WERI-Rb-1 (cell line): ENCODE measurements around the gene SLC40A1.

Source experiments
- DNase-seq: peaks from one replicate; pipeline ENCODE4 v3.0.0-alpha.2; 2020
- H3K27ac ChIP-seq: fragments of 250-450 bp; sonication (Bioruptor Pico); 2 replicates; pipeline ENCODE4 v1.5.1; 2020; ENCODE audit warnings: mild to moderate bottlenecking, moderate library complexity
- H3K27me3 ChIP-seq: fragments of 250-450 bp; sonication (Bioruptor Pico); 2 replicates; pipeline ENCODE4 v1.5.1; 2021; ENCODE audit warnings: mild to moderate bottlenecking, low read depth, moderate library complexity; ENCODE audit not compliant: insufficient read depth, severe bottlenecking
- H3K36me3 ChIP-seq: fragments of 250-450 bp; sonication (Bioruptor Pico); 2 replicates; pipeline ENCODE4 v1.5.1; 2020; ENCODE audit warnings: mild to moderate bottlenecking, moderate library complexity
- H3K4me3 ChIP-seq: 2 replicates; pipeline ENCODE4 v1.5.1; 2011; ENCODE audit warnings: low read depth, mild to moderate bottlenecking, control low read depth, low read length
- H3K9me3 ChIP-seq: fragments of 250-450 bp; sonication (Bioruptor Pico); 2 replicates; pipeline ENCODE4 v1.5.1; 2021; ENCODE audit warnings: mild to moderate bottlenecking, moderate library complexity; ENCODE audit not compliant: severe bottlenecking
- TF ChIP-seq, protein P1 (sequence below): IDR thresholded peaks from 2 replicates; pipeline ENCODE4 v1.5.1; 2011; ENCODE audit warnings: low read depth, mild to moderate bottlenecking, control low read depth, inconsistent platforms, low read length

SLC40A1 gene

DNA sequence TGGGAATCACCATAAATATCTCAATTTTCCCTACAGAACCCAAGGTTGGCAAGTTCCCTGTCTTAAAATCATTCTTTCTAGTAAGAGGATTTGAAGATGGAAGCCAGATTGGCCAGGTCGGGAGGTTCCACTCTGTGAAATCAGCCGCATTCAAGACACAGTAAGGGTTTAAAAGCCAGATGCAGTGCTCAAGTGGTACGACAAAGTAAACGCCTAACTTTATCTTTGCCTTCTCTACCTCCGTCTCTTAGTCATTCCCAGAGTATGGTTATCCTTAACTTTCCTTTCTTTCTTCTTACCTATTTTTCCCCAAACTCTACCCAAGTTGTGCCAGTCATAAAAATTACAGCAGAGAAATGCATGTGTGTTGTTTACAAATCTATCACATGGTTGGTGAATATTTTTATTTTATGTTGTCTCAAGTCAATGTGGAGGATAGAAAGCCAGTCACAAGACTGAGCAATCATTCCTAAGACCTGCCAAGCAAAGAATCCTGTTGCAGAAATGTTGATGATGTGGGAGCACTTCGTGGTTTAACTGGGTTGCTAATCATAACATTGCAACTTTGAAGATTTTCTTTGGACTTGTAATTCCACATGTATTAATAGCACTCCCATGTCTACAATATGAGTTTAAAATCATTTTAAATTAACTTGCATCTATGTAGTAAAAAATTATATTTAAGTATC is 62.6 kb downstream of the SLC40A1 start:
- Histone ChIP-seq H3K27ac (no peak overlapping the region), H3K9me3 (no peaks in the 10 kb centered on the region), H3K27me3 (no peaks in the 10 kb centered on the region), H3K36me3 (no peaks in the 10 kb centered on the region), H3K4me3 (no peak overlapping the region)
- DNase-seq = no peak
- TF ChIP-seq, protein P1, sequence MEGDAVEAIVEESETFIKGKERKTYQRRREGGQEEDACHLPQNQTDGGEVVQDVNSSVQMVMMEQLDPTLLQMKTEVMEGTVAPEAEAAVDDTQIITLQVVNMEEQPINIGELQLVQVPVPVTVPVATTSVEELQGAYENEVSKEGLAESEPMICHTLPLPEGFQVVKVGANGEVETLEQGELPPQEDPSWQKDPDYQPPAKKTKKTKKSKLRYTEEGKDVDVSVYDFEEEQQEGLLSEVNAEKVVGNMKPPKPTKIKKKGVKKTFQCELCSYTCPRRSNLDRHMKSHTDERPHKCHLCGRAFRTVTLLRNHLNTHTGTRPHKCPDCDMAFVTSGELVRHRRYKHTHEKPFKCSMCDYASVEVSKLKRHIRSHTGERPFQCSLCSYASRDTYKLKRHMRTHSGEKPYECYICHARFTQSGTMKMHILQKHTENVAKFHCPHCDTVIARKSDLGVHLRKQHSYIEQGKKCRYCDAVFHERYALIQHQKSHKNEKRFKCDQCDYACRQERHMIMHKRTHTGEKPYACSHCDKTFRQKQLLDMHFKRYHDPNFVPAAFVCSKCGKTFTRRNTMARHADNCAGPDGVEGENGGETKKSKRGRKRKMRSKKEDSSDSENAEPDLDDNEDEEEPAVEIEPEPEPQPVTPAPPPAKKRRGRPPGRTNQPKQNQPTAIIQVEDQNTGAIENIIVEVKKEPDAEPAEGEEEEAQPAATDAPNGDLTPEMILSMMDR = no peak

DNA sequence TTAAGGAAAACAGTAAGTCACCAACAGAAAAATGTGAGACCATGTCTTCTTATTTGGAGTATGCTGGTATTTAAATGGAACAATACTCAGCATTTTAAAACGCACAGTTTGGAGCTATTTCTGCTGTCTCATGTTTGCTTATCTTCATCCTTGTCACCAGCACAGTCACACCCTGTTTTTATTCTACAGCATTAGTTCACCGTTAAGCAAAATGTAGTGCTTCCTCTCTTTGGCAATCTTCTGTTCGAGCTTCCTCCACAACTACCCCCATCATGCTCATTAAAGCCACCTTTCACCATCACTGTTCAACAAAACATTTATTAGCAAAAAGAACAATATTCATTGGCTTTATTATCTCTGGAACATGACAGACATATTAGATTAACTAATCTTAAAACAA is 64.0 kb downstream of the SLC40A1 start:
- no peaks in the 10 kb centered on the region for H3K9me3 ChIP-seq
- no peak overlapping the region for H3K4me3 ChIP-seq
- DNase-seq = no peak
- TF ChIP-seq, protein P1 = no peak
- no peaks in the 10 kb centered on the region for H3K27me3 ChIP-seq
- no peaks in the 10 kb centered on the region for H3K36me3 ChIP-seq
- H3K27ac ChIP-seq = no peak overlapping the region

DNA sequence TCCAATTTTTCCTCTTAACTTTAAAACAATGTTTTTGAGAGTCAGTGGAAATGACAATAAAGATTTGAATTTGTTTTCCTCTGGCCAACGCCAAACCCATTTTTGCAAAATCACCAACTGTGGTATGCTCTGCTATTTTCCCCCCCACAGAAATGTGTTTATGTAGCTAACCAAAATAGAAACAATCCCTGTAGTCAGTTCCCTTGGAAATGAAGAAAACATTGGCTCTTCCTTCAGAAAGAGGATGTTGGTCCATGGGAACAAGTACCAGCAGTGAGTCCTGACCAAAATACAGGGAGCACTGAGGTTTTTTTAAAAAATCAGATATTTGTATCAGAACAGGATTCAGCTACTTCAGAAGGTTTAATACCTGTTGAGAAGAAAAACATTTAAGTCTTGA is 65.3 kb downstream of the SLC40A1 start:
- DNase-seq = no peak
- Histone ChIP-seq H3K36me3 (no peaks in the 10 kb centered on the region), H3K9me3 (no peaks in the 10 kb centered on the region), H3K4me3 (no peak overlapping the region), H3K27ac (no peak overlapping the region), H3K27me3 (no peaks in the 10 kb centered on the region)
- TF ChIP-seq, protein P1 = no peak

DNA sequence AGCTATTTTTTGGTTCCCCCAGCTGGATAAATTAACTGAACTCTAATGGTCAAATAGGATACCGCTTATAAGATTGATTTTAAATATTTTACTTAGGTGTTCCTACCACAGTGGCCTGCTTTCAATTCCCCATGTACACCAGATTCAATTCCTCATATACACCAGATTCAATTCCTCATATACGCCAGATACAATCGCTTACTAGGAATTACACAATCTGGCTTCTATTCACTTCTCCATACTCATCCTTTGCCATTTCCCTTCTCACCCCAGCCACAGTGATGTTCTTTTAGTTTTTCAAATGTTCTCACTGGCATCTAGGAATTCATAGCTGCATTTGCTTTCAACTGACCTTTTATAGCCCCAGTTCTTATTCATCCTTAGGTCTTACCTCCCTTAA is 66.5 kb downstream of the SLC40A1 start:
- Histone ChIP-seq H3K27me3 (no peaks in the 10 kb centered on the region), H3K27ac (no peak overlapping the region), H3K36me3 (no peaks in the 10 kb centered on the region), H3K4me3 (no peak overlapping the region), H3K9me3 (peaks cover 4% of the 10 kb centered on the region)
- TF ChIP-seq, protein P1 = no peak
- no peak for DNase-seq

DNA sequence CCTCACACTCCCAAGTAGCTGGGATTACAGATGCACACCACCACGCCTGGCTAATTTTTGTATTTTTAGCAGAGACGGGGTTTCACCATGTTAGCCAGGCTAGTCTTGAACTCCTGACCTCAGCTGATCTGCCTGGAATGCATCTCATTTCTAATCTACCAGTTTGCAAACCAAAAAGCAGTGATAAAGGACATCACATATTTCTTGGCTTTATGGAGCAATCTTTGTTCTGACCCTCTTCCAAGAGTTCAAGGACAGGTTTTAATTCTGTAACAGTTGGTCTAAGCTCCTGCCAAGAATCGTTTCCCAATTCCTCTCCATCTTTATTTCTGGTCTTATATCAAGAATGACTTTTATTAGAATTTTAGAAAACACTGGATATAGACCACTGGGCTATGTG is 67.7 kb downstream of the SLC40A1 start:
- Histone ChIP-seq H3K27me3 (no peaks in the 10 kb centered on the region), H3K4me3 (no peak overlapping the region), H3K9me3 (peaks cover 4% of the 10 kb centered on the region), H3K27ac (no peak overlapping the region), H3K36me3 (no peaks in the 10 kb centered on the region)
- no peak for DNase-seq
- TF ChIP-seq, protein P1 = no peak

DNA sequence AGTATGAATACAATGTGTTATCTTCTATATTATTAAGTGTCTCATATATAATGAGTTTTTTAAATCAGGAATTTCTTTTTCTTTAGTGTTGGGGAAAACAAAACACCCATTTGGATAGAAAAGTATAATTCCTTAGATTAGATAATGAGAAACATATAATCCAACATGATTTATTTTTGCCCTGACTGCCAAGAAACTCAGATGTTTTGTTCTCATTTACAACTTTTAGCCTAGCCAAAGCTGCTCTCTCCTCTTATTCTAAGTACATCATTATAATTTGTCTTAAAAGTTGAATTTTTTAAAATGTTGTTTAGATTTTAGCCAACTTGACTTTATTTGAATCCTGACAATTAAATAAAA is 68.6 kb downstream of the SLC40A1 start:
- no peak overlapping the region for H3K27ac ChIP-seq
- DNase-seq = no peak
- no peak overlapping the region for H3K4me3 ChIP-seq
- H3K36me3 ChIP-seq = no peaks in the 10 kb centered on the region
- TF ChIP-seq, protein P1 = no peak
- H3K9me3 ChIP-seq = peaks cover 4% of the 10 kb centered on the region
- H3K27me3 ChIP-seq = no peaks in the 10 kb centered on the region
